Activated CD4-positive, alpha-beta T cell treated with anti-CD3 and anti-CD28 coated beads, Interleukin-2, amount 10 ng/mL, durations not matched to agents 24 days and 14 days (primary cell): Measurements from ENCODE around the gene RNU2-63P. TPM values are rescaled to one million over a fixed set of nuclear protein-coding genes. Genes with fewer than 3 reads are reported as not detected.
"Not testable (repeated sequence)": the region's sequence is repeated elsewhere in the genome, so short reads cannot be mapped to it uniquely, and the experiment has no call there.

ENCODE experiments used
- DNase-seq: peaks from one replicate; pipeline ENCODE4 v3.0.0; 2022
- H3K27ac Mint-ChIP-seq: one replicate; pipeline ENCODE4 v1.8.0; 2022; ENCODE audit warnings: mild to moderate bottlenecking, mixed read lengths
- H3K27me3 Mint-ChIP-seq: one replicate; pipeline ENCODE4 v1.8.0; 2022; ENCODE audit warnings: mixed read lengths
- H3K36me3 Mint-ChIP-seq: one replicate; pipeline ENCODE4 v1.8.0; 2022; ENCODE audit warnings: low read depth, mild to moderate bottlenecking, mixed read lengths
- H3K4me1 Mint-ChIP-seq: one replicate; pipeline ENCODE4 v1.8.0; 2021; ENCODE audit warnings: mixed read lengths
- H3K4me3 Mint-ChIP-seq: one replicate; pipeline ENCODE4 v1.8.0; 2022; ENCODE audit warnings: mild to moderate bottlenecking, moderate library complexity, mixed read lengths
- H3K9me3 Mint-ChIP-seq: one replicate; pipeline ENCODE4 v1.8.0; 2021; ENCODE audit warnings: mixed read lengths
- intact Hi-C: fragments of 100-400 bp; cut with micrococcal nuclease; formaldehyde crosslinking; loops from one replicate; pipeline ENCODE4 v1.15.1; 2023
- total RNA-seq: library from RNA; stranded (reverse); gene quantifications from 2 replicates; pipeline ENCODE4 v1.2.3, GENCODE V29; 2022

Gene RNU2-63P
- total RNA-seq, 1 donor from 2014 or later, result 34.9 TPM

GRCh38 chr2:88018077-88018805, 1.9 kb upstream of the RNU2-63P start:
- intact Hi-C loops, H3K9me3 Mint-ChIP-seq, H3K36me3 Mint-ChIP-seq, H3K27me3 Mint-ChIP-seq, H3K27ac Mint-ChIP-seq: not testable (repeated sequence)
- Mint-ChIP-seq H3K4me1 (peaks cover 14% of the 10 kb centered on the region), H3K4me3 (peak overlapping the region; percentile 96)
- peak; percentile 52 for DNase-seq

GRCh38 chr2:88017780-88018038, 1.4 kb upstream of the RNU2-63P start:
- not testable (repeated sequence) for H3K27me3 Mint-ChIP-seq, H3K9me3 Mint-ChIP-seq, H3K36me3 Mint-ChIP-seq
- intact Hi-C loops, result loop anchor here (2.0 kb wide), 1 partner anchor 15 kb away; no protein-coding TSS in a partner anchor
- peak; percentile 55 for DNase-seq
- H3K4me3 Mint-ChIP-seq, result peak overlapping the region; percentile 96
- peaks cover 14% of the 10 kb centered on the region for H3K4me1 Mint-ChIP-seq
- peak overlapping the region; percentile 97 for H3K27ac Mint-ChIP-seq

DNA sequence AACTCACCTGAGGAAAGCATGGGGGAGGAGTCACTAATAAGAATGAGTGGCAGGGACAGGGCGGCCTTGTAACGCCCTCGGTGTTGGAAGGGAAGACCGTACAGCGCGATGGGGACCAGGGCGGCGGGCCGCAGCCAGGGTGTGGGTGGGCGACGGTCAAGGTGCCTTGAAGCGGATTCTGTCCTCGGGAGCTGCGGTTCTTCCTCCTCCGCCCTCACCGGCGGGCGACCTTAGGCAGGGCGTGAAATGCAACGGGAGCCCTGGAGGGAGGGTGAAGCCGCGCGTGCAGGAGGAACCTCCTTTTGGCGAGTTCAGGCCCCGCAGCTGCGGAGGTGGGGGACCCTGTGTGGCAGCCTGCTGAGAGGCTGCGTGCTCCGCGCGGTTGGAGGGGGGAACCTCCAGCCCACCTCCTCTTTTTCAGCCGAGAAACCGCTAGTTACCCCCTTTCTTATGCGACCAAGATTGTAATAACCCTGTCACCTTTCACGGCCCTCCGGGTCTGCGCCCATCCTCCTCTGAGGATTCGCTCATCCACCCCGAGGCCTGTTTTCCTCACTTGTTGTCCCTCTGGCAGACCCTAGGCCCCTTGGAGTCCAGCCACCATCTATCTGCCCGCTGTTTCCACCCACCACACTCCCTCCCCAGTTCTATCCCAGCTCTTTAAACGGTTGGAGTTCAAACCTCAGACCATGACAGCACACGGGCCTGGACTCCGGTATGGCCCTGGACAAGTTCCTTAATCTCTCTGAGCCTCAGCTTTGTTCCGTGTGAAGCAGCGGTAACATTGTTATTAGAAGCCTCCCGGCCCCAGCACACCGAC, 823 bp upstream of the RNU2-63P start:
- Mint-ChIP-seq H3K4me3 (peak overlapping the region; percentile 96), H3K4me1 (peaks cover 14% of the 10 kb centered on the region), H3K9me3 (no peaks in the 10 kb centered on the region), H3K36me3 (peaks cover 2% of the 10 kb centered on the region), H3K27ac (peak overlapping the region; percentile 97), H3K27me3 (no peaks in the 10 kb centered on the region)
- intact Hi-C loops, result loop anchor here (1.0 to 2.0 kb wide), 2 partner anchors 14 to 38 kb away; partner anchors contain the start of gene KRCC1
- no peak for DNase-seq

GRCh38 chr2:88011011-88011410, 5.3 kb downstream of the RNU2-63P start:
- no peak overlapping the region for H3K4me3 Mint-ChIP-seq
- intact Hi-C loops, result no loop called here
- no peak overlapping the region for H3K27ac Mint-ChIP-seq

GRCh38 chr2:88010136-88010535, 6.2 kb downstream of the RNU2-63P start:
- intact Hi-C loops, result no loop called here

More at GRCh38 chr2:88011011-88011410, 5.3 kb downstream of the RNU2-63P start:
- Mint-ChIP-seq H3K9me3 (no peaks in the 10 kb centered on the region), H3K36me3 (no peaks in the 10 kb centered on the region), H3K27me3 (no peaks in the 10 kb centered on the region), H3K4me1 (peaks cover 2% of the 10 kb centered on the region)
- DNase-seq, result no peak

GRCh38 chr2:88006912-88007439, 9.4 kb downstream of the RNU2-63P start:
- intact Hi-C loops, result no loop called here
- Mint-ChIP-seq H3K4me3 (no peak overlapping the region), H3K27me3 (no peaks in the 10 kb centered on the region), H3K4me1 (peaks cover under 1% of the 10 kb centered on the region), H3K36me3 (no peaks in the 10 kb centered on the region), H3K9me3 (no peaks in the 10 kb centered on the region), H3K27ac (no peak overlapping the region)
- peak; percentile 47 for DNase-seq

More at GRCh38 chr2:88010136-88010535, 6.2 kb downstream of the RNU2-63P start:
- H3K9me3 Mint-ChIP-seq, result no peaks in the 10 kb centered on the region
- no peaks in the 10 kb centered on the region for H3K36me3 Mint-ChIP-seq
- peaks cover 2% of the 10 kb centered on the region for H3K4me1 Mint-ChIP-seq
- no peak overlapping the region for H3K27ac Mint-ChIP-seq
- no peak overlapping the region for H3K4me3 Mint-ChIP-seq
- no peaks in the 10 kb centered on the region for H3K27me3 Mint-ChIP-seq
- peak; percentile 51 for DNase-seq

GRCh38 chr2:88005776-88006175, 10.6 kb downstream of the RNU2-63P start:
- no peaks in the 10 kb centered on the region for H3K27me3 Mint-ChIP-seq
- intact Hi-C loops, result loop anchor here (1.0 kb wide), 1 partner anchor 8 kb away; no protein-coding TSS in a partner anchor
- H3K27ac Mint-ChIP-seq, result no peak overlapping the region
- DNase-seq, result peak; percentile 52
- H3K4me3 Mint-ChIP-seq, result no peak overlapping the region
- peaks cover 6% of the 10 kb centered on the region for H3K4me1 Mint-ChIP-seq
- H3K9me3 Mint-ChIP-seq, result no peaks in the 10 kb centered on the region
- H3K36me3 Mint-ChIP-seq, result no peaks in the 10 kb centered on the region

- H3K4me1 Mint-ChIP-seq, result peaks cover 6% of the 10 kb centered on the region
- no peaks in the 10 kb centered on the region for H3K27me3 Mint-ChIP-seq
- peak; percentile 50 for DNase-seq
- H3K9me3 Mint-ChIP-seq, result no peaks in the 10 kb centered on the region
- H3K4me3 Mint-ChIP-seq, result peak overlapping the region; percentile 15
- intact Hi-C loops, result loop anchor here (2.0 kb wide), 1 partner anchor 14 kb away; the partner anchor contains the start of gene RNU2-63P
- H3K36me3 Mint-ChIP-seq, result no peaks in the 10 kb centered on the region
- no peak overlapping the region for H3K27ac Mint-ChIP-seq
Observed at GRCh38 chr2:88003074-88003755, 13.1 kb downstream of the RNU2-63P start.

- Mint-ChIP-seq H3K27me3 (no peaks in the 10 kb centered on the region), H3K4me1 (peaks cover 6% of the 10 kb centered on the region), H3K4me3 (no peak overlapping the region), H3K9me3 (no peaks in the 10 kb centered on the region), H3K36me3 (no peaks in the 10 kb centered on the region), H3K27ac (peak overlapping the region; percentile 51)
- intact Hi-C loops, result loop anchor here (2.0 kb wide), 1 partner anchor 14 kb away; the partner anchor contains the start of gene RNU2-63P
- no peak for DNase-seq
Observed at GRCh38 chr2:88002359-88002707, 14.0 kb downstream of the RNU2-63P start.

- H3K9me3 Mint-ChIP-seq, H3K36me3 Mint-ChIP-seq, intact Hi-C loops, H3K4me3 Mint-ChIP-seq, DNase-seq, H3K4me1 Mint-ChIP-seq, H3K27ac Mint-ChIP-seq, H3K27me3 Mint-ChIP-seq: not testable (repeated sequence)
Observed at GRCh38 chr2:88000474-88000873, 15.9 kb downstream of the RNU2-63P start.

- no peak for DNase-seq
- no peaks in the 10 kb centered on the region for H3K36me3 Mint-ChIP-seq
- peaks cover 1% of the 10 kb centered on the region for H3K4me1 Mint-ChIP-seq
- H3K27me3 Mint-ChIP-seq, result peaks cover 3% of the 10 kb centered on the region
- H3K27ac Mint-ChIP-seq, result no peak overlapping the region
- no peak overlapping the region for H3K4me3 Mint-ChIP-seq
- H3K9me3 Mint-ChIP-seq, result no peaks in the 10 kb centered on the region
- intact Hi-C loops, result no loop called here
Observed at GRCh38 chr2:87996570-87996969, 19.8 kb downstream of the RNU2-63P start.

GRCh38 chr2:87995756-87996155, 20.6 kb downstream of the RNU2-63P start:
- intact Hi-C loops, result no loop called here
- Mint-ChIP-seq H3K4me1 (no peaks in the 10 kb centered on the region), H3K9me3 (no peaks in the 10 kb centered on the region), H3K27me3 (peaks cover 3% of the 10 kb centered on the region), H3K27ac (no peak overlapping the region), H3K36me3 (no peaks in the 10 kb centered on the region), H3K4me3 (no peak overlapping the region)
- peak; percentile 40 for DNase-seq

DNA sequence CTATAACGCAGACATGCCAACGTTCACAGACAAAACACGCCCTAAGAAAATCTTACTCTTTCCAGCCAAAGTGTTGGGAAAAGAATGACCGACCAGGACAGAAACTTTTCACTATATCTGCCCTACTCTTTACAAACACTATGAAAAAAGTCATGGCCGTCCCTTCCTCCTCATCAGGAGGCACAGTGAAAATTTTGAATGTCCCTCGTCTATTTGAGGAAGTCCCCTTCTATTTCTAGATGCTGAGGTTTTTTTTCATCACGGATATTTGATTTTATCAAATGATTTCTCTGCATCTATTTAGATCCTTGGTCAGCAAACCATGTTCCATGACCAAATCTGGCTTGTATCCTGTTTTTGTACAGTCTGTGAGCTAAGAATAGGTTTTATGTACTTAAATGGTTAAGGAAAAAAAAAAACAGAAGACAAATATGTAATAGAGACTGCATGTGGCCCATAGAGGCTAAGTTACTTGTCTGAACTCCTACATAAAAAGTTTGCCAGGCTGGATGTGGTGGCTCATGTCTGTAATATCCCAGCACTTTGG, 22.0 kb downstream of the RNU2-63P start:
- H3K9me3 Mint-ChIP-seq, intact Hi-C loops, DNase-seq, H3K27me3 Mint-ChIP-seq, H3K4me1 Mint-ChIP-seq, H3K27ac Mint-ChIP-seq, H3K36me3 Mint-ChIP-seq, H3K4me3 Mint-ChIP-seq: not testable (repeated sequence)
